Inferior parietal cortex (tissue), 1 donor: ENCODE measurements around the gene FARS2.
"Not testable (repeated sequence)": the region's sequence is repeated elsewhere in the genome, so short reads cannot be mapped to it uniquely, and the experiment has no call there.

Source experiments
- DNase-seq: peaks from one replicate; pipeline ENCODE4 v3.0.0-alpha.2; 2016; ENCODE audit errors: extremely low spot score

FARS2 gene

GRCh38 chr6:5534643-5535042, 273.3 kb downstream of the FARS2 start:
- no peak for DNase-seq

- DNase-seq = no peak
These were observed 275.3 kb downstream of the FARS2 start for GRCh38 chr6:5536644-5537043.

- no peak for DNase-seq
These were observed 275.8 kb downstream of the FARS2 start for GRCh38 chr6:5537132-5537531.

GRCh38 chr6:5537967-5538366, 276.7 kb downstream of the FARS2 start:
- DNase-seq = no peak

- DNase-seq = no peak
These were observed 279.1 kb downstream of the FARS2 start for GRCh38 chr6:5540370-5540769.

- DNase-seq = no peak
These were observed 279.7 kb downstream of the FARS2 start for GRCh38 chr6:5541025-5541424.

- DNase-seq = no peak
These were observed 280.6 kb downstream of the FARS2 start for GRCh38 chr6:5541751-5542432.

- no peak for DNase-seq
These were observed 286.2 kb downstream of the FARS2 start for GRCh38 chr6:5547556-5547955.

GRCh38 chr6:5550631-5551030, 289.3 kb downstream of the FARS2 start:
- DNase-seq = no peak

GRCh38 chr6:5552243-5552642, 290.9 kb downstream of the FARS2 start:
- no peak for DNase-seq

GRCh38 chr6:5553767-5554166, 292.5 kb downstream of the FARS2 start:
- DNase-seq = no peak

GRCh38 chr6:5554226-5554625, 292.9 kb downstream of the FARS2 start:
- DNase-seq = no peak

GRCh38 chr6:5556011-5556410, 294.7 kb downstream of the FARS2 start:
- no peak for DNase-seq

- no peak for DNase-seq
These were observed 296.2 kb downstream of the FARS2 start for GRCh38 chr6:5557506-5557905.

GRCh38 chr6:5559651-5560050, 298.3 kb downstream of the FARS2 start:
- DNase-seq = no peak

- DNase-seq = no peak
These were observed 301.0 kb downstream of the FARS2 start for GRCh38 chr6:5562277-5562676.

GRCh38 chr6:5563086-5563485, 301.8 kb downstream of the FARS2 start:
- no peak for DNase-seq

GRCh38 chr6:5564746-5565145, 303.4 kb downstream of the FARS2 start:
- not testable (repeated sequence) for DNase-seq

GRCh38 chr6:5565971-5566370, 304.7 kb downstream of the FARS2 start:
- no peak for DNase-seq

- no peak for DNase-seq
These were observed 305.4 kb downstream of the FARS2 start for GRCh38 chr6:5566718-5567117.

GRCh38 chr6:5567352-5567751, 306.0 kb downstream of the FARS2 start:
- no peak for DNase-seq

GRCh38 chr6:5567890-5568289, 306.6 kb downstream of the FARS2 start:
- DNase-seq = no peak

- no peak for DNase-seq
These were observed 308.2 kb downstream of the FARS2 start for GRCh38 chr6:5569491-5569890.

GRCh38 chr6:5570641-5571040, 309.3 kb downstream of the FARS2 start:
- no peak for DNase-seq
